Measurements from ENCODE around the gene CFAP61. TPM values are rescaled to one million over a fixed set of nuclear protein-coding genes. Genes with fewer than 3 reads are reported as not detected.
"Not testable (repeated sequence)": the region's sequence is repeated elsewhere in the genome, so short reads cannot be mapped to it uniquely, and the experiment has no call there.

CFAP61 gene, protein sequence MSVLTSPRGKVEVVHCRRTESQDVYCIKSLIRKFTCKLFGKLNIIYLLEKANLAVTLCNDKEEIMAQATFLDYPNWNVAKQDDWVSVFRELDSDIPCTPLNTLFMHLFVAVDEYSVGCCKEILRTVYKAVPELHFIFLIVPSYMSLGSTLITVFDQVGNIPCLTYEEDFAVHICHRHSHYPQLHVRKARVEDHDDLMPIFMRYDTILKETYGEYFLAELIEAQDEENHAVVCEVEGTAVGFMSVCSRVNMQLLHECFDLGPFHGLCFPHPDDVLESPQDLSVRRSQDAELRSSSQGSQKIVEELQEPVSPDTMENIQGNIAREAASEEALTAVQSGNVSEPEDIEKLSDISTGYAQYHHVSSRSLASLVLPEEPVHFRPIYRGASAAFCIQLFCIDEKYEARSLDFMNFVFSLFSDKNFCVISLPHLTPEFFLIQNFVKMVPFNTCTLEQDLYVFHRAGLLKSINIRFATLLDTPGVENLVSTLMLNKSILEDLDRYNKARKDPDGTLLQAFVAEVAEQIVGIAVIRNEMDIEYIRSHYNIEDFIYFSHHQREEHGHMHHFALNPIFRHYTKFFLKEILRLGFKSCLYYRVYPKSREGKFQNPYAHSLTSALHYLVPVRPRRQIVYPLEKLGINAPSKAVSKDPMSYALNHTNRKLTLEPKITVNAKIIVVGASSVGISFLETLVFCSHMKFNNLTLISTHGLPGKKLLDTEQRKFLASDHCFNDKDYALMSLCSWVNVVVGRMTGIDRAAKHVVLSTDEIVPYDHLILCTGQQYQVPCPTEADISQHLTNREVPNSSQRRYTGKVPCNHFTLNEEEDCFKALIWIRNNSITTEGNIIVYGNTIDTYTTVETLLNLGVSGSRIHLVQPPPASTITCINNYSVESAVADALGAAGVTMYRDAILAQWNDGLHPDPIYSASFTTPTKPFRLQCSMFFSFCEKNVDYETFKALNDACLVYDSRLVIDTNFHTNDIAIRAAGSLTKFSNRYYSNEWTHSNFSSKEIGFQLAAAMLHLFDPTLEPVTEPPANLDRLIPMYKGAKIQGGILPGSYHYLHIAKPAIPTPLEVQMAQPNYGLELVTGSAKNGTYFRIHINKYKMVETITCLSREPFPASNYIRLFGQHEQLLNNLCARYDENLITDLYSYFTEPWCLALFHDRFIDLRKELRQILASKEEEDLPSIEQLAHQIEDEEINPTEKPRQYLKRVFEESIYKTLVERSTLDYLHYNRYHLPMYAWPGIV
- 1 to 10 TPM in 3 of 4 donors, under 1 TPM in 1; 0.12 to 5.3 (median 3.9) TPM for polyA plus RNA-seq (ENCODE audit: insufficient read length in 4 of 4)

DNA sequence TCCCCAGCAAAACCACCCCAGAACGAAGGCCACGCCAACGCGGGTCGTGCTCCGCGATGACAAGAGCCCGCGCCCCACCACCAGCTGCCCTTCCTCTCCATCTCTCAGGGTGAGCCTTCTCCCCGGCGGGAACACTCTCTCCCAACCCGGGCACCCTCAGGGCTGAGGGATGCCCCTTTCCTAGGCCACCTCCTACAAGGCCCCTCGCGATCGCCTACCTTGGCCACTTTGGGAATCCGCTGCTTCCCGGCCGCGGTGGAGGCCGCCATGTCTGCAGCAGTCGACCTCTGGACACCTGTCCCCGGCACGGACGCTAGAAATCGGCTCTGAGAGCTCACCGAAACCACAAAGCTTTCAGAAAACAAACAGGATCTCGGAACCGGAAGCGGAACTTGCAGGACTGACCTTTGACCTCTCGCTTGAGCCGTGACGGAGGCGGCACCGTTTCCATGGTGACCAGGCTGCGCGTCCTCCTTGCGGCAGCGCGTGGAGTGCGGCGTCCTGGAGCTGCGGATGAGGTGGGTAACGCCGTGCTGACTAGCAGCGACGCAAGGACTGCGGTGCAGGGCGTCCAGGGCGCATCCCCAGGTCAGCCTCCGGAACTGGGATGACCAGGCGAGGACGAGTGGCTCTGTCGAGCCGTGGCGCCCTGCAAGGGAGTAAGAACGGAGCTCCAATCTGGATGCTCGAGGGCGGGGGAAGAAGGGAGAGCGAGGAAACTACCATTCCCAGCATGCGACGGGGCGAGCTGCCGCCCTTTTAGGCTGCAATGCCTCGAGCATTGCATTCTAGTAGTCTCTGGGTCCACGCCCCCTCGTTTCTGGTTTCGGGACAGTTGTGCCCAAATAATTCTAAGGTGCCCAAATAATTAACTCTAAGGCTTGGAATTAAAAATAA is at the start of gene CFAP61, which contains the start of gene CRNKL1:
Gene CFAP61, plus strand, starts transcription at position 459 of the 897 bp plus-strand sequence. CDS start 4,122 bp downstream, outside the sequence.
Gene CRNKL1, minus strand, starts transcription at position 393 of the 897 bp plus-strand sequence. Its CDS starts 124 bp downstream, at position 269.
- peak; percentile 94 to 96 (median 95) for DNase-seq (ENCODE audit: low read depth in 4 of 4, low spot score in 3 of 4)

DNA sequence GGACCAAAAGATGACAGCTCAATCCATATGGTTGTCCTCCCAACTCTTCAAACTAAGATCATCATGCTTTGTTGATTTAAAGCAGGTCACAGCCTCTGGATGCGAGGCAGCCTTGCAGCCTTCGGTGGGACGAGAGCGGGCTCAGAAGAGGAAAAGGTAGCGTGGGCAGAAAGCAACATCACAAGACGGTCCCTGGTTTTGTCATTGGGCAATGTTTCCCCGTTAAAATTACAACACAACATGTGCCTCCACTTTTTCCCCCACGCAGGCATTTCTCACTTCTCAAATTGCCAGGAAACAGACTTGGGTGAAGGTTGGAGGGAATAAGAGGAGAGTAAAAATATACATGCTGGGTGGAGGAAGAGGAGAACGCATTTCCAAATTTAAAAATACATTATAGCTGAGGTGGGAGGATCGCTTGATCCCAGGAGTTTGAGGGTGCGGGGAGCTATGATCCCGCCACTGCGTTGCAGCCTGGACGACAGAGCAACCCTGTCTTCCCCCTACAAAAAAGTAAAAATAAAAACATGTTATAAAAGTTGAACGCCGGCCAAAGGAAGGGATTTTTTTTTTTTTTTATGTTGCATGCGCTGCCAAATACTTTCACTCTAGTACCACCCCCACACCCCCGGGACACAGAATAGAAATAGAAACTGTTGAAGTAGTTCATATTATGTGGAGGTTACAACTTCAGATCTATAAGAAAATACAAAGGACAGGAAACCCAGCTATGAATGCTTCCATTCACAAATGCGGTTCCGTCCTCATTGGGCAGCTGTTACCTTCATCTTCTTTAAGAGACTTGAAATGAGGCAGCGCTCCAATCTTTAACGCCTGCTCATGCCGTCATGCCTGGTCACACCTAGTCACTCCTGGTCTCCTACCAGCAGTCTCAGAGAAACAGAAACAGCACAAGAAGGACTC is 49.0 kb upstream of the CFAP61 start:
- DNase-seq (ENCODE audit: low read depth in 4 of 4, low spot score in 3 of 4): no peak

DNA sequence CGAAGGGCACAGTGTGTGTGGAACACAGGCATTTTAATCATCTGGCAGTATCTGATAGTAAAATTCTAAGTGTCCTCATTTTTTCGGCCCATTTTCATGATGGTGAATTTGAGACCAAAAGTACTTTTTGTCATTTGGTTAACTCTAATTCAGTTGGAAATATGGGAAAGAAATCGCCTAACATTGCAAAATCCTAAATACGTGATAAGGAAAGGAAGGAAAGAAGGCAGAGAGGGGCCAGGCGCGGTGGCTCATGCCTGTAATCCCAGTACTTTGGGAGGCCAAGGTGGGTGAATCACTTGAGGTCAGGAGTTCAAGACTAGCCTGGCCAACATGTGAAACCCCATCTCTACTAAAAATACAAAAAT is 48.4 kb upstream of the CFAP61 start:
- DNase-seq (ENCODE audit: low read depth in 4 of 4, low spot score in 3 of 4): not testable (repeated sequence)

DNA sequence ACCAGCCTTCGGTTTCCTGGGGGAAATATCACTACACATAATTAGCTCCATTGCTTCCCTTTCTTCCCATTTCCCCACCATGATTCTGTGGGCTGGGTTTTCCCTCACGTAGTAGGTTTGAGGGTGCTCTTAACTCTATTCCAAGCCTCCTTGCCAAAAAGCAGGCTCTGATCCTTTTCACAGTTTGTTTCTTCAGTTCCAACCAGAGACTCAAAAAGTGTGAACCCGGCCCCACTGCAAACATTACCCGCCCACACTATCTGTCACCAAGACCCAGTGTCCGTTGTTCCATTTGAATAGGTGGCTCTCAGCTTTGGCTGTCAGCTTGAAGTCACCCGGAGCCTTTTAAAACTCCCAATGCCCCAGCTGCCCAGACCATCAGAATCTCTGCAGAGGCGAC is 47.0 kb upstream of the CFAP61 start:
- DNase-seq (ENCODE audit: low read depth in 4 of 4, low spot score in 3 of 4): no peak

DNA sequence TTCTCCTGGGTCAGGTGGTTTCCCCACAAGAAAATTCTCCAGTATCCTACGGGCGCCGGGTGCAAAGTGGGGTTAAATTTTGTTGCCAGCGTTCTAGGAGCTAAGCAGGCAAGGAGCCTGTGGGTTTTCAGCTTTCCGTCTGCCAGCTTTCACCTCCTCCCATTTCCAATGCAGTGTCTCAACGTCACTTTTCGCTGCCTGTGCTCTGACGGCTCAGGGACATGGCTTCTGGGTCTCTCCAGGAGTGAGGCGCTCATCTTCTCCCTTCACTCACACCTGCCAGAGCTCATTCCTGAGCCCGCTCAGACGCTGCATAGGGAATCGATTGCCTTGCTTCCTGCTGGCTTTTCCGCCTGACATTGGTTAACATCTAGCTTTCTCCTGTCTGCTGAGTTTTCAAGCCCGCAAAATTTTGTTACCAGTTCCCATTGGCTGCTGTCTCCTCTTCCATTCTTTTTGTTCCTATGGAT is 42.5 kb upstream of the CFAP61 start:
- DNase-seq (ENCODE audit: low read depth in 4 of 4, low spot score in 3 of 4): no peak

DNA sequence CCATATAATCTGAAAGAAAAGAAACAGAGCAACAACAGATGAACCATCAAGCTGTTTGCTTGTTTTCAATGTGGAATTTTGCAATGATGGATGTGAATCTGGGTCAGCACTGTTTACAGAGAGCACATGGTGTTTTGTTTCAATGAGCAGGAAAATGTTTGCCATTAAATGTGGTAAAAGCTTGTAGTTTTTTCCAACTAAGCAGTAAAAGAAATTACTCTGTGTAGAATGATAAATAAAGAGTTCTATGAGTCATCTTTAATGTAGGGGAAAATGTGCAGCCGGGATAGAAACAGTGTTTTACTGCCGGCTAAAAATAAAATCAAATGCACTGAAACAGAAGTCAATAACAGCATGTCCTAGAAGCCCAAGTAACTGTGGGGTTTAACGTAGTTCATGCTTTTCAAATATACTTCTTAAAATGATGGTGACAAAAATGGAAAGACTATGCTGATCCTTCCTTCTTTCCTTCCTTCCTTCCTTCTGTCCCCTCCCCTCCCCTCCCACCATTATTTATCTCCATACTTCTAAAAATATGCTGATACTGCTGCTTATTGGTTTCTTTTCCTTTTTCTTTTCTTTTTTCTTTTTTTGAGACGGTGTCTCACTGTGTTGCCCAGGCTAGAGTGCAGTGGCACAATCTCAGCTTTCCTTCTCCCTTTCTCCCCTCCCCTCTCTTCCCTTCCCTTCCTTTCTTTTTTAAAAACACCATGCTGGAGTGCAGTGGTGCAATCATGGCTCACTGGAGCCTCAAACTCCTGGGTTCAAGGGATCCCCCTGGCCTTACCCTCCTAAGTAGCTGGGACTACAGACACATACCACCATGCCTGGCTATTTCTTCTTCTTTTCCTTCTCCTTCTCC is 41.5 kb upstream of the CFAP61 start:
- DNase-seq (ENCODE audit: low read depth in 4 of 4, low spot score in 3 of 4): peak in 1 of 4 donors; percentile 71

DNA sequence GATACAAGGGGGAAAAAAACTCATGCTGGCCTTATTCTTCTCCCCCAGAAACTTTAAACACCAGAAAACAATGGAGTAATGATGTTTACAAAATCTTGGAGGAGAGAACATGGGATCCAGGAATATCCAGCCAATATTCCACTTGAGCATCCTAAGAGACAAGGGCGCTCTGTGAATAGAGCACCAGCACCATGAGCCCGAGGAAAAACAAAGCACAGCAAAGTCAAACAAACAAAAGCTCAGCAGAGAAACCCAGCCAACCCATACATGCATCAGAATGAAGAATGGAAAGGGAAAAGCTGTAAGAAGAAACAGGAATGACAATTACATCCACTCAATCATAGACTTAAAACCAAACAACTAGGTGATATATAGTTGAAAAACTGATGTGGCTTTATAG is 39.8 kb upstream of the CFAP61 start:
- DNase-seq (ENCODE audit: low read depth in 4 of 4, low spot score in 3 of 4): no peak

DNA sequence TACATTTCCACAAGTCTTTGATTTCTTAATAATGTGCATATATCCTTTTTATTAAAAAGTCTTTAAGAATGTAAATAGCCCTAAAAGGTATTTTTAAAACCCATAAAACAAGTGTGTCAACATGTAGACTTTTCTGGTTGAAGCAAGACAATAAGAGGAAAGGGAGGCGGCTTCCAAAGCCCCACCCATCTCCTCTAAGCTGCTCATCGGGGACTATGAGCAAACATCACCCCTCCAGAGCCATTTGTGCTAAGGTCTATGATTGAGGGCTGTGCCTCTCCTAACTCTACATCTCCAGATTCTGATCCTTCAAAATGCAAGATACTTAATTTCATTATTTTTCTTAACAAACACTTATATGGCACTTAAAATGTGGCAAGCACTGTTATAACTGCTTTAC is 37.7 kb upstream of the CFAP61 start:
- no peak for DNase-seq (ENCODE audit: low read depth in 4 of 4, low spot score in 3 of 4)

DNA sequence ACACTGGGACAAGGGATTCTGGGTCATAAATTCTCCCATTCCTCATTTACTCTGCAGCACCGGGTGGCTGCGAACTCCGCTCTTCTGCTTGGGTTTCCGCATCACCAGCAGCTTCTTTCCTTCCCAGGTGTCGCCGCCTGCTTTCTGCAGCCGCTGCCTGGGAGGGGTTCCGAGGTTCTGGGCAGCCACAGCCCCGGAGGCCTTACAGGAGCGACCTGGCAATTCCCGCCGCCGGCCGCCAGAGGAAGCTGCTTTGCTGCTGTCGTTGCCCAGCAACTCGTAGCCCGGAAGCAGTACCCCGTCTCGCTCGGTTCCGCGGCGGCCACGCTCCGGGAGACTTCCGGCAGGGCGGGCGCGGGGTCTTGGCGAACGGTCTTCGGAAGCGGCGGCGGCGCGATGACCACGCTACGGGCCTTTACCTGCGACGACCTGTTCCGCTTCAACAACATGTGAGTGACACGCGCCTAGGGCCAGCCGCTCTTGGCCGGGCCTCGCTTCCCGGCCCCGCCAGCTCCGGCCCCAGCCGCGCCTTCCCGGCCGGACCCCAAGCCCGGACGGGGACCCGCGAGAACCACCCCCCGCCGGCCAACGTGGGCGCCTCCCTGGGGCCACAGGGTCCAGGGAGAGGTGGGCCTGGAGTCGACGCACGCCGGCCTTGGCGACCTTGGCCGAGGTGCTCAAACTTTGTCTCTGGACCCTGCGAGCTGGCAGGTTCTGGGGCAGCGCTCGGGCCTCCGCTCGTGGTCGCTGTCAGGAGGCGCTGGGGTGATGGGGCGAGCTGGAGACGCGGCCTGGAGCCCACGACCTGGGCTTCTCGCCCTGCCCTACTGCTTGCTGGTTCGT is 35.1 kb upstream of the CFAP61 start, which contains the start of gene NAA20:
Gene NAA20, plus strand, starts transcription at position 362 of the 843 bp plus-strand sequence. Its CDS starts 35 bp downstream, at position 397.
- DNase-seq (ENCODE audit: low read depth in 4 of 4, low spot score in 3 of 4): peak in 3 of 4 donors; percentile 74 to 84 (median 82)

DNA sequence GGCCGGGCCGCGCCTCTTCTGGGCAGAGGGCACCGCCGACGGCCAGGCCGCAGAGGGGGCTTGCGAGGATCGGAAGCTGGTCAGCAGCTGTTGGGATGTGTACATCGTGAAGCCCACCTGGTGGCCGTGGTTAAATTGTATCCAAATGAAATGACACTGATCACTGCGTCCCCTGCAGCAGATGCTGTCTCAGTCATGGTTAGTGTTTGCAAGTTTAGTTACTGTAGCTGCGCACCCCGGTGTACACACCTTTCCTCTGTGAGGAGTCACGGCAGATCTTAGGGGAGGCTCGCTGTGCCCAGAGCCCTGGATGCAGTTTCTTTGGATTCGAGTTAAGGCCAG is 34.5 kb upstream of the CFAP61 start:
- DNase-seq (ENCODE audit: low read depth in 4 of 4, low spot score in 3 of 4): no peak

DNA sequence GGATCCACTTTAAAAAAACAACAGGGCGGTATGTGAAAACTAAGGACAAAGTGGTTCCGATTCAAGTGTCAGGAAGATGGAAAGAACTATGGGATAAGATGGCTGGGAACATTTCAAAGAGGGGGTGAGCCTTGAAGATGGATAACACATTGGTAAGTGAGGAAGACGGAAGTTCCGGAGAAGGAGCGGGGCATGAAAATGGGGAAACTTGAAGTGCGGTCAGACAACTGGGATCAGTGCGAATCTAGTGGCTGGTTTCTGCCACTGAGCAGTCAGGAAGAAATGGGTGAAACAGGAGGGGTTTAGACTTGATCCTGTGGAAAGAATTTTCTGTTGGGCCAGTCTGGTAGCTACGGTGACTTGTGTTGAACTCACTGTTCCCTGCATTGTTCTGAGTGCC is 34.0 kb upstream of the CFAP61 start:
- no peak for DNase-seq (ENCODE audit: low read depth in 4 of 4, low spot score in 3 of 4)

DNA sequence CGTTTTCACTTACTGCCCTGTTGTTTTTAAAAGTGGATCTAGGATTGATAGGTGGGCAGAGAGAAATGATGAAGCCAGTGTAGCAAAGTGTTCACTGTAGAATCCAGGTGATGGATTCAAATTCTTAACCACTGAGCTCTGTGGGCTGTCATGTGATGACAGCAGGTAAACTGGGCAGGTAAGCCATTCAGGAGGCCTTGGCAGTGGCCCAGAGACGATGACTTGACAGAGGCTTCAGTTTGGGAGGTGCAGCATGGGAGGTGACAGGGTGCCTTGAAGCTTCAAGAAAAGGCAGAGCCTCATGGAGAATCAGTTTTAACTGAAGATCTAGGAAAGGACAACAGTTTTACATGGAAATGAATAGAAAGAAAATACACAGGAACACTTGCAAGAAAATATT is 33.2 kb upstream of the CFAP61 start:
- DNase-seq (ENCODE audit: low read depth in 4 of 4, low spot score in 3 of 4): no peak

DNA sequence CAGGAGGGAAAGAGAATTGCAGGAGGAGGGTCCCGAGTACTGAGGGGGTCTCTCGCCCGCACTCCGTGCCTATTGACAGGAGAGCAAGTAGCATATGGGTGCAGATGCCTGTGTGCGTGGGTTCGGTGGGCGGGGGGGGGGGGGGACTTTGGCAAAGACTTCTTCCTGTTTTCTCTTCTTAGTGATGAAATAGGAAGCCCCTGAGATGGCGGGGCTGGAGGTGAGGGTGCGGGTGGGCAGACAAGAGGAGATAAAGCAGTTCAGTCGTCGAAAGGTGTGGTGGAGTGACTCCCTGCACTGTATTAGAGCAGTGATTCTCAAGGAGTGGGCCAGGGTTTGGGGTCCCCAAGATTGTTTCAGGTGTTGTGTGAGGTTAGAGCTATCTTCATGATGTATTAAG is 31.4 kb upstream of the CFAP61 start:
- DNase-seq (ENCODE audit: low read depth in 4 of 4, low spot score in 3 of 4): no peak

DNA sequence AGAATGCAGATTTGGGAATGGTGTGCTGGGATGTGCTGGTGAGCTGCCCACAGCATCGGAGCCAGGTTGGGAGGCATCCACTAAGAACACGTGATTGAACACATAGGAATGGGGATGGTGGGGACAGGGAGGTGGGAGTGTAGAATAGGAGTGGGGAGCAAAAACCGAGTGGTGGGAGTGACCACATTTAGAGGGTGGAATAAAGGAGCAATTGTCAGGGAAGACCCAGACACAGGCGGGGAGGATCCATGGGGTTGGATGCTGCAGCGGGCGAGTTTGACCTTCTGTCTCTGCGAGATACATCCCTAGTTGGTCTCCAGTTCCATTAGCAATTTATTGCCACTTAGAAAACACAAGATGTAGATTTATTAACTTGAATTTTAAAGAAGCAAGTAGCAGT is 30.5 kb upstream of the CFAP61 start:
- DNase-seq (ENCODE audit: low read depth in 4 of 4, low spot score in 3 of 4): no peak

DNA sequence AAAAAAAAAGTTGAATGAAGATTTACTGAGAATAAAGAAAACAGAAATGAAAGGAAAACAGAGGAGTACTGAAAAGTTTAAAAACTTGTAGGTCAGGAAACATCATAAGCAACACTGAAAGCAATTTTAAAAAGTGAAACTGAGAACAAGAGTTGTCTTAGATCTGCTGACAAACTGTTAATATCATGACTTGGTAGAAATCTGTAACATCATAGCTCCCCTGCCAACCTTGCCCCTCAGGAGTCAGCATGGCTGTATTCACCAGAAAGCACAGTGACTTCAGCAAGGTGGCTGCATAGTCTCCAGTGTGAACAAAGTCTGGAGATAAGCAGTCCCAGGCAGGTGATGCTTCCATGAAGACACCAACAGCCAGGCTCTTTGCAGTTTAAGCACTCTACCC is 29.8 kb upstream of the CFAP61 start:
- DNase-seq (ENCODE audit: low read depth in 4 of 4, low spot score in 3 of 4): no peak

DNA sequence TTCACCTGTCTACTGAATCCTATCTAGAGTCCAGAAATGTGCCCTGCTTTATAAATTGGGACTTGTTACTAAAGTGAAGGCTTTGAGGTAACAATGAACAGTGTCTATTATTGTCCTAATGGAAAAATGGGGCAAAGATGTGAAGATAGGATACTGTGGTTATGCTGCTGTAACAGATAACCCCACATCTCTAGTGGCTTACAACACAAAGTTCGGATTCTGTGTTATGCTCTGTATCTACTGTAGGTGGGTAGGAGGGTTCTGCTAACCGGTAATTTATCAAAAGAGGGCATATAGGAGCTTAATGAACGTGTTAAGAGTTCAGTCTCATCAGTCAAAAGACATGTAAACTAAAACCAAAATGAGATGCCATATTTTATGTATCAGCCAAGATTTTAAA is 28.9 kb upstream of the CFAP61 start:
- DNase-seq (ENCODE audit: low read depth in 4 of 4, low spot score in 3 of 4): no peak

DNA sequence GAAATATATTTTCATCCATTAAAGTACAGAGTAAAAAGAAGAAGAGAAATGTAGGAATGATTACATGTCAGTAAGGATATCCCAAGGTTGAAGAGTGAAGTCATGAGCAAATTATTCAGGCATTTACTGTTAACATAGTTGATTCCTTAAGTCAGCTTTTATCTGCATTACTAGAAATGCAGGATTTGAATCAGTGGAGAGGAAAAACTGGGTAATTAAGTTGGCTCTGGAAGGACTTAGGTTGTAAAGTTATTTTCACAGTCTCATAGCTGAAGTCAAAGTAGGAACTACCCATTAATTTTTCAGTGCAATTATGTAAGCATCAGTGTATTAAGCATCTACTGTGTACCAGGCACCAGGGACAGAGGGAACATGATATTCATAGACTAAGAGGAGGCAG is 27.4 kb upstream of the CFAP61 start:
- DNase-seq (ENCODE audit: low read depth in 4 of 4, low spot score in 3 of 4): no peak
